Right atrium auricular region (tissue), 2 donors: ENCODE data around the gene AK3. TPM values are rescaled to one million over a fixed set of nuclear protein-coding genes. Genes with fewer than 3 reads are reported as not detected.

Experiments
- DNase-seq: peaks from one replicate; pipeline ENCODE4 v3.0.0-alpha.2; 2019; ENCODE audit warnings: low spot score
- H3K27ac ChIP-seq, 2 donors: fragments of 200-600 bp; sonication (generic); 1 replicate in 1 of 2; 2 replicates in 1 of 2; pipeline ENCODE4 v1.5.1; 2016 to 2019
- H3K27me3 ChIP-seq, 2 donors: fragments of 200-600 bp; sonication (generic); one replicate each; pipeline versions ENCODE4 v1.5.1 to v1.6.0; 2017 to 2019
- H3K36me3 ChIP-seq: fragments of 200-600 bp; sonication (generic); one replicate; pipeline ENCODE4 v1.5.1; 2016
- H3K4me1 ChIP-seq, 2 donors: fragments of 200-600 bp; sonication (generic); one replicate each; pipeline versions ENCODE4 v1.5.1 to v1.6.0; 2017 to 2019
- H3K4me3 ChIP-seq, 2 donors: fragments of 200-600 bp; sonication (generic); 1 replicate in 1 of 2; 2 replicates in 1 of 2; pipeline ENCODE4 v1.5.1; 2017 to 2019; ENCODE audit warnings: mild to moderate bottlenecking in 1 of 2, moderate library complexity in 1 of 2
- H3K9me3 ChIP-seq, 2 donors: fragments of 200-600 bp; sonication (generic); one replicate each; pipeline ENCODE4 v1.5.1; 2019
- total RNA-seq, 2 donors: library from RNA; depleted of rRNA; stranded (reverse); fragments of >200 nt; gene quantifications; one replicate each; pipeline ENCODE4 v1.1.0, GENCODE V29; 2016
- TF ChIP-seq, protein P1 (sequence below), 2 donors: fragments of 200-600 bp; sonication (generic); IDR thresholded peaks; one replicate each; pipeline ENCODE4 v1.5.1; 2019; ENCODE audit warnings: antibody characterized with exemption in 2 of 2

Gene AK3
- total RNA-seq, 2 donors from 2014 or later: 109 to 201 TPM

- TF ChIP-seq, protein P1, sequence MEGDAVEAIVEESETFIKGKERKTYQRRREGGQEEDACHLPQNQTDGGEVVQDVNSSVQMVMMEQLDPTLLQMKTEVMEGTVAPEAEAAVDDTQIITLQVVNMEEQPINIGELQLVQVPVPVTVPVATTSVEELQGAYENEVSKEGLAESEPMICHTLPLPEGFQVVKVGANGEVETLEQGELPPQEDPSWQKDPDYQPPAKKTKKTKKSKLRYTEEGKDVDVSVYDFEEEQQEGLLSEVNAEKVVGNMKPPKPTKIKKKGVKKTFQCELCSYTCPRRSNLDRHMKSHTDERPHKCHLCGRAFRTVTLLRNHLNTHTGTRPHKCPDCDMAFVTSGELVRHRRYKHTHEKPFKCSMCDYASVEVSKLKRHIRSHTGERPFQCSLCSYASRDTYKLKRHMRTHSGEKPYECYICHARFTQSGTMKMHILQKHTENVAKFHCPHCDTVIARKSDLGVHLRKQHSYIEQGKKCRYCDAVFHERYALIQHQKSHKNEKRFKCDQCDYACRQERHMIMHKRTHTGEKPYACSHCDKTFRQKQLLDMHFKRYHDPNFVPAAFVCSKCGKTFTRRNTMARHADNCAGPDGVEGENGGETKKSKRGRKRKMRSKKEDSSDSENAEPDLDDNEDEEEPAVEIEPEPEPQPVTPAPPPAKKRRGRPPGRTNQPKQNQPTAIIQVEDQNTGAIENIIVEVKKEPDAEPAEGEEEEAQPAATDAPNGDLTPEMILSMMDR (IDR thresholded peaks at IDR 0.05): no peak
- DNase-seq: no peak
- peaks cover 35% of the 10 kb centered on the region for H3K36me3 ChIP-seq
- no peaks in the 10 kb centered on the region for H3K4me1 ChIP-seq
- no peak overlapping the region for H3K27ac ChIP-seq
- no peak overlapping the region for H3K4me3 ChIP-seq
- no peaks in the 10 kb centered on the region for H3K27me3 ChIP-seq
- H3K9me3 ChIP-seq: no peaks in the 10 kb centered on the region
Observed at GRCh38 chr9:4709380-4709779, 31.6 kb downstream of the AK3 start.

DNA sequence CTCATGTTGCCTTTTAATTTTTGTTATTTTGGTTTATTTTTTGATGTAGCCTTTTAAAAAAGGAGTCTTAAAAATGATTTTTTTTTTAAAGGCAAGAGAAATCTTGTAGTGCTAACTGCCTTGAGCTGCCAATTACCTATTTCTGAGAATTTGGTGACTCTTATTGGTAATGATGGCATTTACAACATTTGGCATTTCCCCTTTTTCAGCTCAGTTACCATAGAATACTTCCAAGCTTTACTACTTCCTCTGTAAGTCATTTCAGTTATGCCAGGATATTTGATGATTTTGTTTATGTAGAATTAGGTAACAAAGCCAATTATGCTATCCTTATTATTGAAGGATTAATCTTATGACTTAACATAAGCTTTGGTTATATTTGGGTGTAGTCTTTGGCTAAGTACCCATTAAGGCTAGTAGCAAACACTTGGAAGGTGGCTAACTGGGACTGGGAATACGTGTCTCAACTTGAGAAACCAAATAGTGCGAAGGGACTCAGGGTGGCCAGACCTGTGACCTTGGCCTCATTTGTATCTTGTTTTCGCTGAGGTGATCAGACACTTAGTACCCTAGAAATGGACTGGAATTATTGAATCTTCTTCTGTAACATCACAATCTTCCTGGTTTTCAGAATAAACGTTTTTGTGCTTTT is 33.9 kb downstream of the AK3 start:
- peaks cover 49% of the 10 kb centered on the region for H3K36me3 ChIP-seq
- no peaks in the 10 kb centered on the region for H3K4me1 ChIP-seq
- no peak for DNase-seq
- no peaks in the 10 kb centered on the region for H3K27me3 ChIP-seq
- TF ChIP-seq, protein P1 (IDR thresholded peaks at IDR 0.05): no peak
- no peak overlapping the region for H3K4me3 ChIP-seq
- no peak overlapping the region for H3K27ac ChIP-seq
- H3K9me3 ChIP-seq: no peaks in the 10 kb centered on the region

- H3K27me3 ChIP-seq: no peaks in the 10 kb centered on the region
- no peaks in the 10 kb centered on the region for H3K9me3 ChIP-seq
- no peak overlapping the region for H3K27ac ChIP-seq
- no peak for DNase-seq
- H3K4me3 ChIP-seq: no peak overlapping the region
- TF ChIP-seq, protein P1 (IDR thresholded peaks at IDR 0.05): no peak
- H3K4me1 ChIP-seq: no peaks in the 10 kb centered on the region
- peaks cover 52% of the 10 kb centered on the region for H3K36me3 ChIP-seq
Observed at GRCh38 chr9:4706021-4706420, 35.0 kb downstream of the AK3 start.

DNA sequence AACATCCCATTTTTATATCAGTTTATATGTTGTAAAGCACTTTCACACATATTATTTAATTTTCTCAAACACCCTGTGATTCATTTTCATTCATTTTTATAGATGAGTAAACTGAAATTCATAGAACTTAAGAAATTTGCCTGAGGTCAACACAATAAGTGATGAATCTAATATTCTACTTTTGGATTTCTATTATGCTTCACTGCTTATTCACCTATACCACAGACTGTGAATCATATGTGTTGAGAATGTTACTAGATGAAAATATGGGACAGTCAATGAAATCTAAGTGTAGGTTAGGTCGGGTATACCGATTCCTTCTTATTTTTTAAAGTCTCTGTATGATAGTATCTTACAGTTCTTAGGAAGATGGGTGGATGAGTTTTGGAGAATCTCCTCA is 36.9 kb downstream of the AK3 start:
- H3K27ac ChIP-seq: no peak overlapping the region

DNA sequence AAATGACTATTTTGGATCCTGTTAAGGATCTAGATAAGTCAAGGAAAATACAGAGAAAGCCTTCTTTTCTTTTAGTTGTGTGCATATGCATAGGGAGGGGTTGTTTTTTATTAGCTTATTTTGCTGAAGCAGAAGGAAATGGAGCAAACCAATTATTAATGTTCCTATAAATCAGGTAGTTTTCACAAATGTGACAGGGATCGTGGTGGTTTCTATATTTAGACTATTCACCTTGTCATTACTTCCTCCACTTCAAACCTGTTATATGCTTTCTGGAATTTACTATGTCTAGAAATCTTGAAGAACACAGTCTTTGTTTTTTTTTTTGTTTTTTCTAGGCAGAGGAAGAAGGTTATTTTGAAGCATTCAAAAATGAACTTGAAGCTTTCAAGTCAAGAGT is 39.5 kb downstream of the AK3 start:
- TF ChIP-seq, protein P1 (IDR thresholded peaks at IDR 0.05): no peak
- no peak overlapping the region for H3K27ac ChIP-seq
- H3K4me1 ChIP-seq: no peaks in the 10 kb centered on the region
- H3K9me3 ChIP-seq: no peaks in the 10 kb centered on the region
- peaks cover 84% of the 10 kb centered on the region for H3K36me3 ChIP-seq
- no peaks in the 10 kb centered on the region for H3K27me3 ChIP-seq
- no peak for DNase-seq
- H3K4me3 ChIP-seq: no peak overlapping the region

More for the DNA sequence above, 36.9 kb downstream of the AK3 start:
- no peak for DNase-seq
- Histone ChIP-seq H3K27me3 (no peaks in the 10 kb centered on the region), H3K4me1 (no peaks in the 10 kb centered on the region), H3K36me3 (peaks cover 59% of the 10 kb centered on the region), H3K9me3 (no peaks in the 10 kb centered on the region), H3K4me3 (no peak overlapping the region)
- TF ChIP-seq, protein P1 (IDR thresholded peaks at IDR 0.05): no peak

- Histone ChIP-seq H3K27me3 (no peaks in the 10 kb centered on the region), H3K4me1 (no peaks in the 10 kb centered on the region)
Observed at GRCh38 chr9:4700932-4701331, 40.1 kb downstream of the AK3 start.

More at GRCh38 chr9:4700932-4701331, 40.1 kb downstream of the AK3 start:
- peaks cover 78% of the 10 kb centered on the region for H3K36me3 ChIP-seq
- H3K4me3 ChIP-seq: no peak overlapping the region
- TF ChIP-seq, protein P1 (IDR thresholded peaks at IDR 0.05): no peak
- no peak for DNase-seq
- no peaks in the 10 kb centered on the region for H3K9me3 ChIP-seq
- H3K27ac ChIP-seq: no peak overlapping the region
